ENCODE data around the gene IL15RA.

- TF ChIP-seq POLR2A (IDR thresholded peaks at IDR 0.05; ENCODE audit: low read depth, low read length) (no peak), POLR2AphosphoS5 (IDR thresholded peaks at IDR 0.05; ENCODE audit: low read depth, low read length) (no peak), TAF1 (IDR thresholded peaks at IDR 0.05; ENCODE audit: borderline replicate concordance, low read depth, low read length) (no peak)
These were observed 19.3 kb downstream of the IL15RA start for GRCh38 chr10:5958077-5958476.
